H9 (cell line): Measurements from ENCODE around the gene SLC5A2. TPM values are rescaled to one million over a fixed set of nuclear protein-coding genes. Genes with fewer than 3 reads are reported as not detected.
A peak's percentile ranks its signal among the peaks of the same experiment; 100 is the strongest.

Experiments
- DNase-seq: peaks from one replicate; pipeline ENCODE4 v3.0.0-alpha.2; 2017
- H2AFZ ChIP-seq: one replicate; pipeline ENCODE4 v1.6.1; 2013; ENCODE audit warnings: mild to moderate bottlenecking, low read length, control low read depth, moderate library complexity
- H2AK5ac ChIP-seq: 2 replicates; pipeline ENCODE4 v1.6.1; 2013; ENCODE audit warnings: low read length, control low read depth, mixed read lengths; ENCODE audit not compliant: insufficient read length
- H2BK120ac ChIP-seq: one replicate; pipeline ENCODE4 v1.6.1; 2013; ENCODE audit warnings: low read depth, mild to moderate bottlenecking, low read length, control low read depth, inconsistent platforms; ENCODE audit not compliant: poor library complexity, severe bottlenecking
- H2BK12ac ChIP-seq: 2 replicates; pipeline ENCODE4 v1.6.1; 2013; ENCODE audit warnings: low read length, control low read depth, mixed read lengths, low read depth; ENCODE audit not compliant: insufficient read length
- H2BK15ac ChIP-seq: 2 replicates; pipeline ENCODE4 v1.6.1; 2013; ENCODE audit warnings: low read depth, low read length, control low read depth
- H2BK20ac ChIP-seq: one replicate; pipeline ENCODE4 v1.6.1; 2013; ENCODE audit warnings: low read depth, mild to moderate bottlenecking, low read length, control low read depth, inconsistent platforms; ENCODE audit not compliant: poor library complexity, severe bottlenecking
- H2BK5ac ChIP-seq: 2 replicates; pipeline ENCODE4 v1.6.1; 2013; ENCODE audit warnings: low read length, control low read depth, mixed read lengths; ENCODE audit not compliant: insufficient read length
- H3K14ac ChIP-seq: 2 replicates; pipeline ENCODE4 v1.6.1; 2013; ENCODE audit warnings: low read length, control low read depth; ENCODE audit not compliant: insufficient read depth
- H3K18ac ChIP-seq: 2 replicates; pipeline ENCODE4 v1.6.1; 2013; ENCODE audit warnings: low read depth, mild to moderate bottlenecking, mixed read lengths, low read length, control low read depth; ENCODE audit not compliant: insufficient read length
- H3K23ac ChIP-seq: 2 replicates; pipeline ENCODE4 v1.6.1; 2013; ENCODE audit warnings: low read length, control low read depth, mixed read lengths, low read depth; ENCODE audit not compliant: insufficient read length
- H3K23me2 ChIP-seq: 2 replicates; pipeline ENCODE4 v1.6.1; 2013; ENCODE audit warnings: low read depth, mild to moderate bottlenecking, mixed read lengths, low read length, control low read depth; ENCODE audit not compliant: insufficient read length, poor library complexity, severe bottlenecking
- H3K27ac ChIP-seq: 2 replicates; pipeline ENCODE4 v1.5.1; 2013; ENCODE audit warnings: low read length, control low read depth, mixed read lengths, low read depth; ENCODE audit not compliant: insufficient read length
- H3K27me3 ChIP-seq: 2 replicates; pipeline ENCODE4 v1.6.1; 2013; ENCODE audit warnings: low read length, control low read depth, inconsistent platforms; ENCODE audit not compliant: insufficient read depth
- H3K4ac ChIP-seq: 2 replicates; pipeline ENCODE4 v1.6.1; 2013; ENCODE audit warnings: low read depth, mild to moderate bottlenecking, control low read depth, inconsistent platforms, low read length, moderate library complexity
- H3K4me1 ChIP-seq: 2 replicates; pipeline ENCODE4 v1.6.1; 2013; ENCODE audit warnings: low read length, control low read depth, inconsistent platforms; ENCODE audit not compliant: insufficient read depth
- H3K4me2 ChIP-seq: 2 replicates; pipeline ENCODE4 v1.6.1; 2013; ENCODE audit warnings: low read length, control low read depth, mixed read lengths; ENCODE audit not compliant: insufficient read length, insufficient read depth
- H3K56ac ChIP-seq: 2 replicates; pipeline ENCODE4 v1.6.1; 2013; ENCODE audit warnings: low read depth, mild to moderate bottlenecking, mixed read lengths, low read length, control low read depth; ENCODE audit not compliant: insufficient read length
- H3K79me1 ChIP-seq: 2 replicates; pipeline ENCODE4 v1.6.1; 2013; ENCODE audit warnings: low read depth, mild to moderate bottlenecking, moderate library complexity, low read length, control low read depth, inconsistent platforms; ENCODE audit not compliant: insufficient read depth, poor library complexity, severe bottlenecking
- H3K79me2 ChIP-seq: 2 replicates; pipeline ENCODE4 v1.6.1; 2013; ENCODE audit warnings: low read length, control low read depth, inconsistent platforms; ENCODE audit not compliant: insufficient read depth
- H3K9ac ChIP-seq: 2 replicates; pipeline ENCODE4 v1.6.1; 2013; ENCODE audit warnings: low read length, control low read depth, mixed read lengths; ENCODE audit not compliant: insufficient read length; ENCODE audit errors: extremely low read depth
- H3K9me3 ChIP-seq: one replicate; pipeline ENCODE4 v1.6.1; 2013; ENCODE audit warnings: low read depth, low read length, inconsistent platforms; ENCODE audit not compliant: control insufficient read depth
- H3T11ph ChIP-seq: one replicate; pipeline ENCODE4 v1.6.1; 2013; ENCODE audit warnings: mild to moderate bottlenecking, low read length, control low read depth, inconsistent platforms
- H4K20me1 ChIP-seq: one replicate; pipeline ENCODE4 v1.6.1; 2013; ENCODE audit not compliant: control insufficient read depth, insufficient read length, insufficient read depth
- H4K5ac ChIP-seq: 2 replicates; pipeline ENCODE4 v1.6.1; 2013; ENCODE audit warnings: low read depth, mild to moderate bottlenecking, mixed read lengths, low read length, control low read depth; ENCODE audit not compliant: insufficient read length
- H4K8ac ChIP-seq: replicated peaks from 2 replicates; pipeline ENCODE4 v1.6.1; 2013; ENCODE audit warnings: low read length, control low read depth, mixed read lengths, low read depth; ENCODE audit not compliant: insufficient read length
- H4K91ac ChIP-seq: 2 replicates; pipeline ENCODE4 v1.6.1; 2013; ENCODE audit warnings: low read depth, mild to moderate bottlenecking, moderate library complexity, mixed read lengths, low read length, control low read depth; ENCODE audit not compliant: insufficient read length
- H3K27ac Mint-ChIP-seq, 3 experiments: 2 replicates in 2 of 3; 3 replicates in 1 of 3; pipeline ENCODE4 v1.8.0; 2020 to 2021; ENCODE audit warnings: mixed read lengths in 3 of 3, mild to moderate bottlenecking in 1 of 3, moderate library complexity in 1 of 3
- H3K27me3 Mint-ChIP-seq: 2 replicates; pipeline ENCODE4 v1.8.0; 2021; ENCODE audit warnings: low read depth, mild to moderate bottlenecking, moderate library complexity, mixed read lengths
- H3K36me3 Mint-ChIP-seq, 3 experiments: 2 replicates in 2 of 3; 3 replicates in 1 of 3; pipeline ENCODE4 v1.8.0; 2020 to 2021; ENCODE audit warnings: low read depth in 3 of 3, mixed read lengths in 3 of 3; ENCODE audit not compliant: insufficient read depth in 1 of 3
- H3K4me1 Mint-ChIP-seq, 2 experiments: 2 replicates each; pipeline ENCODE4 v1.8.0; 2020; ENCODE audit warnings: mixed read lengths in 2 of 2
- H3K4me3 Mint-ChIP-seq, 2 experiments: 2 replicates in 1 of 2; 3 replicates in 1 of 2; pipeline ENCODE4 v1.8.0; 2020 to 2021; ENCODE audit warnings: mild to moderate bottlenecking in 2 of 2, mixed read lengths in 2 of 2, moderate library complexity in 1 of 2
- H3K9me3 Mint-ChIP-seq, 2 experiments: 2 replicates in 1 of 2; 3 replicates in 1 of 2; pipeline ENCODE4 v1.8.0; 2020; ENCODE audit warnings: mild to moderate bottlenecking in 2 of 2, mixed read lengths in 2 of 2, moderate library complexity in 1 of 2
- WGBS: extraction: QIAGEN DNeasy Blood & Tissue Kit; methylation state at CpG from one replicate; pipeline ENCODE4 v1.1.7; 2013; ENCODE audit warnings: missing lambda C conversion rate, low lambda C conversion rate, mixed read lengths; ENCODE audit not compliant: insufficient read length; ENCODE audit errors: extremely low coverage; 5-methylcytosine and 5-hydroxymethylcytosine counted together
- total RNA-seq: library from RNA; stranded (reverse); gene quantifications from 2 replicates; pipeline ENCODE4 v1.2.1, GENCODE V29; 2021
- TF ChIP-seq, protein P1 (sequence below): fragments of 200-600 bp; sonication (generic); conservative IDR thresholded peaks from 3 replicates; pipeline ENCODE4 v1.8.0; 2021; ENCODE audit warnings: antibody characterized with exemption, mild to moderate bottlenecking

Gene SLC5A2
- total RNA-seq, 1 experiment from 2014 or later: 0.52 TPM

DNA sequence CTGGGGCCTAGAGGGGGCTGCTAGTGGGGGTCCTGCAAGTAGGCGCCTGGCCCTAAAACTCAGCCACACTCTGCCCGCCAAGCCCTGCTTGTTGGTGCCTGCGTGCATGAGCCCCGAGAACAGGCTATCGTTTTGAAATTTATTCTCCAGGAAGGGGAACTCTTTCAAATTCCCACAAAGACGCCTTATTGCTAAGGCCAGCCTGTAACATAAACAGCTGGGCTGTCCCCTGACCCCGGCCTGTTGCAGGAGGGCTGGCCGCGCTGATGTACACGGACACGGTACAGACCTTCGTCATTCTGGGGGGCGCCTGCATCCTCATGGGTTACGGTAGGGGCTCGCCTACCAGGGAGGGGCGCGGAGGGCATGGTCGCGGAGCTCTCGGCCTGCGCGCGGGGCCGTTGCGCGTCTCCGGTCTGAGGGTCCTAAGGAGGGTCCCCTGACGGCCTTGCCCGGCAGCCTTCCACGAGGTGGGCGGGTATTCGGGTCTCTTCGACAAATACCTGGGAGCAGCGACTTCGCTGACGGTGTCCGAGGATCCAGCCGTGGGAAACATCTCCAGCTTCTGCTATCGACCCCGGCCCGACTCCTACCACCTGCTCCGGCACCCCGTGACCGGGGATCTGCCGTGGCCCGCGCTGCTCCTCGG is 4.3 kb downstream of the SLC5A2 start:
- Mint-ChIP-seq H3K36me3 (peaks cover 9 to 19% (median 11%) of the 10 kb centered on the region in 3 experiments), H3K4me1 (peaks cover 8 to 13% of the 10 kb centered on the region in 2 experiments), H3K27ac (no peak overlapping the region), H3K27me3 (peaks cover 66% of the 10 kb centered on the region), H3K4me3 (peak overlapping the region; percentile 67 to 84), H3K9me3 (peaks cover 0 to 2% of the 10 kb centered on the region in 2 experiments; a peak in 1 of 5 replicates)
- Histone ChIP-seq H2BK15ac (no peak overlapping the region), H4K8ac (no peak overlapping the region), H2BK120ac (no peak overlapping the region), H3K4ac (no peak overlapping the region), H3T11ph (no peak overlapping the region), H3K9me3 (no peaks in the 10 kb centered on the region), H4K5ac (no peak overlapping the region), H2AFZ (no peak overlapping the region), H3K23ac (no peak overlapping the region), H3K23me2 (peaks cover 11% of the 10 kb centered on the region), H2BK5ac (no peak overlapping the region), H2BK20ac (no peak overlapping the region), H3K27ac (no peak overlapping the region), H2BK12ac (no peak overlapping the region), H3K4me2 (peak overlapping the region; percentile 62), H3K18ac (no peak overlapping the region), H3K56ac (no peak overlapping the region), H2AK5ac (no peak overlapping the region), H3K4me1 (no peaks in the 10 kb centered on the region), H4K91ac (no peak overlapping the region), H4K20me1 (no peaks in the 10 kb centered on the region), H3K14ac (no peak overlapping the region), H3K79me2 (no peaks in the 10 kb centered on the region), H3K9ac (no peak overlapping the region), H3K79me1 (no peaks in the 10 kb centered on the region), H3K27me3 (peaks cover 13% of the 10 kb centered on the region; the same call in 1 of the 2 replicates)
- no CpG with 5 or more reads among the region's 48 CpGs for WGBS
- DNase-seq: no peak
- TF ChIP-seq, protein P1, sequence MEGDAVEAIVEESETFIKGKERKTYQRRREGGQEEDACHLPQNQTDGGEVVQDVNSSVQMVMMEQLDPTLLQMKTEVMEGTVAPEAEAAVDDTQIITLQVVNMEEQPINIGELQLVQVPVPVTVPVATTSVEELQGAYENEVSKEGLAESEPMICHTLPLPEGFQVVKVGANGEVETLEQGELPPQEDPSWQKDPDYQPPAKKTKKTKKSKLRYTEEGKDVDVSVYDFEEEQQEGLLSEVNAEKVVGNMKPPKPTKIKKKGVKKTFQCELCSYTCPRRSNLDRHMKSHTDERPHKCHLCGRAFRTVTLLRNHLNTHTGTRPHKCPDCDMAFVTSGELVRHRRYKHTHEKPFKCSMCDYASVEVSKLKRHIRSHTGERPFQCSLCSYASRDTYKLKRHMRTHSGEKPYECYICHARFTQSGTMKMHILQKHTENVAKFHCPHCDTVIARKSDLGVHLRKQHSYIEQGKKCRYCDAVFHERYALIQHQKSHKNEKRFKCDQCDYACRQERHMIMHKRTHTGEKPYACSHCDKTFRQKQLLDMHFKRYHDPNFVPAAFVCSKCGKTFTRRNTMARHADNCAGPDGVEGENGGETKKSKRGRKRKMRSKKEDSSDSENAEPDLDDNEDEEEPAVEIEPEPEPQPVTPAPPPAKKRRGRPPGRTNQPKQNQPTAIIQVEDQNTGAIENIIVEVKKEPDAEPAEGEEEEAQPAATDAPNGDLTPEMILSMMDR: no peak
